Activated T-cell treated with anti-CD3 and anti-CD28 coated beads, Interleukin-2, amount 50 U/mL, for 4 hours (primary cell): ENCODE results near the gene ZKSCAN2. TPM values are rescaled to one million over a fixed set of nuclear protein-coding genes. Genes with fewer than 3 reads are reported as not detected.

Experiments
- ATAC-seq, 2 donors: fragments of 200-7000 bp; cut with Tn5 transposase; one replicate each; pipeline ENCODE4 v1.10.0; 2021
- DNase-seq: peaks from one replicate; pipeline ENCODE4 v3.0.0-alpha.2; 2020
- H3K27me3 Mint-ChIP-seq: one replicate; pipeline ENCODE4 v1.8.0; 2021; ENCODE audit warnings: low read depth, mixed read lengths
- H3K36me3 Mint-ChIP-seq: one replicate; pipeline ENCODE4 v1.8.0; 2022; ENCODE audit warnings: mixed read lengths; ENCODE audit not compliant: insufficient read depth
- H3K4me1 Mint-ChIP-seq: one replicate; pipeline ENCODE4 v1.8.0; 2021; ENCODE audit warnings: low read depth, mixed read lengths
- H3K4me3 Mint-ChIP-seq: one replicate; pipeline ENCODE4 v1.8.0; 2021; ENCODE audit warnings: mild to moderate bottlenecking, moderate library complexity, mixed read lengths
- H3K9me3 Mint-ChIP-seq: one replicate; pipeline ENCODE4 v1.8.0; 2021; ENCODE audit warnings: mixed read lengths
- total RNA-seq, 3 donors: library from RNA; stranded (reverse); gene quantifications; one replicate each; pipeline ENCODE4 v1.2.1, GENCODE V29; 2021

The ZKSCAN2 gene
- total RNA-seq, 3 donors from 2014 or later: 4.6 to 6.3 (median 5.7) TPM

DNA sequence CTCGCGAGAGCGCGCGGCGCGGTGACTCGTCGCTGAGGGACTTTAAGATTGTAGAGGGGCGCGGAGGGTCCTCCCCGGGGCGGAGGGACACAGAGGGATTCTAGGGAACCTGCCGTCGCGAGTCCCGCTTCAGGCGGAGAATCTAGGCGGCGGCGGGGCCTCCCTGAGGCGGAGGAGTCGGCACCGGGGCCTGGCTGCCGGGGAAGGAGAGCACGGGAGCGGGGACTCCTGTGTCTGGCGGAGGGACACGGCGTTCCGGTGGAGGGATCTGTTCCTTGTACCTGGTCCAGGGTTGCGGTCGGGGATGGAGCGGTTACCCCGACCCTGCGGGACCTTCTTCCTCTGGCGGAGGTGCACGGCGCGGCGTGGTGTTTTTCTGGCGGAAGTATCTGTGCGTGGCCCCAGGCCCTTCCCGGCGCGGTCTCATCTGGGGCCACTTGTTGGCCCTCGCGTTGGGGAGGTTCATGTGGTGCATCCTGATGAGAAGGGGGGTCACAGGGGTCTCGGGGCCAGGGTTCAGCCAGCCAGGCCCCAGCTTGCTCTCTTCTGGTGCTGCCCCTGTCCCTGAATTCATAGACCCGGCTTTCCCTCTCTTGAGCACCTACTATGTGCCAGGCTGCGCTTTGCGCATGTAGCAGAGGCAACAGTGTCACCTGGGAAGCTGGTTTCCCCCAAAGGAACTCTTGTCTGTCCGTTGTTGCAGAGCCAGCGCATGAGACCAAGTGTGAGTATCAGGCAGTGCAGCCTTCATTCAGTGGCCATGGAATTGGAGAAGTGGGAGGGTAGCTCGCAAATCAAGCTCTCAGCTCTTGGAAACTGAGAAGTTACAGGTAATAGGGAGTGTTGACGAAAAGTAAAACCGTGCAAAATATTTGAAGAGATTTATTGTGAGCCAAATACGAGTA lies 563 bp upstream of the ZKSCAN2 start:
- peaks cover 3% of the 10 kb centered on the region for H3K36me3 Mint-ChIP-seq

DNA sequence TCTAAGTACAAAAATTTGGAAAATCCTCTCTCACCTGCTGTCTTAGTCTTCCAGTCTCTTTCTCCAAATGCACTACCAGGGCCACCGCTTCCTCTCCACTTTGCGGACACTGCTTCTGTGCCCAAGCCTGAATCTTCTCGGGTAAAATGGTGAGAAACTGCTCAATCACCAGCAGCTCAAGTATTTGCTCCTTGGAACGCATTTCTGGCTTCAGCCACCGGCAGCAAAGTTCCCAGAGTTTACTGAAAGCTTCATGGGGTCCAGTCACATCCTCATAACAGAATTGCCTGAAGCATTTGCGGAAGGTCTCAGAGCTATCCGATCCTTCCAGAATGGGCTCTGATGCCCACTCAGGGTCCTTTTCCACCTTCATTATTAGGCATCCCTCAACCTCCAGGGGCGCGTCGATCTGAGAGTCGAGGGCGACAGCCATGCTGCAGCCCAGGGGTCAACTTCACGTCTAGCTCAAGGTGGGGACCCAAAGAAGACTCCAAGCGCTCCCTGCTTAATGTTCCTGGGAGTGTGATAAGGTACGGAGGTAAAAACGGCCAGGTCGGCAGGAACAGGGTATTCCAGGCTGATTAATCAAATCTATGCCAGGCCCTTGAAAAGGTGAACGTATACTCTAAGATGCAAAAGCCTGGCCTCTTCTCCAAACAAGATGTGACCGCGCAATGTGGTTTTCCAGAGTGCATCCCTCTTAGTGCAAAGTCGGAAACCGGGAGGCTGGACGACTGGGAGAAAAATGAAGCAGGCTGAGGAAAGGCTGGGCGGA lies 763 bp downstream of the ZKSCAN2 start:
- no peak for ATAC-seq

More for the DNA sequence above, 563 bp upstream of the ZKSCAN2 start:
- Mint-ChIP-seq H3K27me3 (no peaks in the 10 kb centered on the region), H3K4me3 (peak overlapping the region; percentile 94), H3K4me1 (peaks cover 48% of the 10 kb centered on the region), H3K9me3 (no peaks in the 10 kb centered on the region)
- DNase-seq (peak; percentile 67), ATAC-seq (peak; percentile 59 to 61)

DNA sequence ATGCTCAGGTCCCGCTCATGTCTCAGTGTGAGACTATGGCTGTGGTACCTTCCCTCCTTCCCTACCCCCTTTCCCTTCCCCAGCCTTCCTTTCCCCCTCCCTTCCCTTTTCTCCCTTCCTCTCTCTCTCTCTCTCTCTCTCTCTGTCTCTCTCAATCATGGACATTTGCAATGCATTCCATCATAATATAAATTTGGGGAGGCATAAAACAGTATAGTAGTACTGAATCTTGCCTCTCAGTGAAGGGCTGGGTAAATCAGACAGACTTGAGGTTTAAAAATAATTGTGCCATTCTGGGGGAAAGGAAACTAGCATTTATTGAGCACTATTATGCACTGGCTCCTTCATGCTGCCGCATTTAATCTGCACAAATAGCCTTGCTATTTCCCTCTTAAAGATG lies 4.3 kb downstream of the ZKSCAN2 start:
- DNase-seq: no peak
- Mint-ChIP-seq H3K9me3 (no peaks in the 10 kb centered on the region), H3K4me3 (no peak overlapping the region), H3K4me1 (peaks cover 24% of the 10 kb centered on the region), H3K27me3 (no peaks in the 10 kb centered on the region), H3K36me3 (peaks cover 13% of the 10 kb centered on the region)
- ATAC-seq: no peak

More for the DNA sequence above, 763 bp downstream of the ZKSCAN2 start:
- no peaks in the 10 kb centered on the region for H3K27me3 Mint-ChIP-seq
- H3K36me3 Mint-ChIP-seq: peaks cover 4% of the 10 kb centered on the region
- no peak for DNase-seq
- no peaks in the 10 kb centered on the region for H3K9me3 Mint-ChIP-seq
- H3K4me1 Mint-ChIP-seq: peaks cover 51% of the 10 kb centered on the region
- H3K4me3 Mint-ChIP-seq: peak overlapping the region; percentile 94

DNA sequence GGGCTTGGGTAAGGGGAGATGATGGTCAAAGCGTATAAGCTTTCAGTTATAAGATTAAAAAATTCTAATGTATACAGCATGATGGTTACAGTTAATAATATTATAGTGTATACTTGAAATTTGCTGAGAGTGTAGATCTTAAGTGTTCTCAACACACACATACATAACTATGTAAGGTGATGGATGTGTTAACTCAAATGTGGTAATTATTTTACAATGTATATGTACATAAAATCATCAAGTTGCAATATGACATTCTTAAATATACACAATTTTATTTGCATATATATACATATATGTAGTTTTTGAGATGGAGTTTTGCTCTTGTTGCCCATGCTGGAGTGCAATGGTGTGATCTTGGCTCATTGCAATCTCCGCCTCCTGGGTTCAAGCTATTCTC lies 7.2 kb downstream of the ZKSCAN2 start:
- peaks cover 6% of the 10 kb centered on the region for H3K4me1 Mint-ChIP-seq
- DNase-seq (no peak), ATAC-seq (no peak)
- H3K27me3 Mint-ChIP-seq: no peaks in the 10 kb centered on the region
- peaks cover 34% of the 10 kb centered on the region for H3K36me3 Mint-ChIP-seq
- H3K9me3 Mint-ChIP-seq: no peaks in the 10 kb centered on the region
- H3K4me3 Mint-ChIP-seq: no peak overlapping the region

DNA sequence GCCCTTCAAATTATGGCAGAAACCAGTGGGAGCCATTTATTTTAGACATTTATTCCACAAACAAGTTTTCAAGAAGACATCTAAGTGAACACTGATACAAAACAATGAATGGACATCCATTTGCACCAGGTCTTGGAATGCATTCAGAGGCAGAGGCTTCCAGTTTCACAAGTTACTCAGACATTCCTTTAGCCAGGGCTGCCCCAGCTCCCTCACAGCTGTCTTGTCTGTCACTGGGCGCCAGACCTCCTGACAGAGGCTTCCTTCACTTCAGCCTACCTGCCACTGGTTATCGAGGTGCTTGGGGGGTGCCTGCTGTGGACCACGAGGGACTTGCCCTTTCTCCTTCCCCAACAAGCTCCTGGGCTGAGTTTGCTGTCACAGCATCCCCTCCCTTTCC lies 21.7 kb downstream of the ZKSCAN2 start:
- DNase-seq (no peak), ATAC-seq (no peak)
- Mint-ChIP-seq H3K36me3 (peaks cover 3% of the 10 kb centered on the region), H3K27me3 (no peaks in the 10 kb centered on the region), H3K4me3 (no peak overlapping the region), H3K4me1 (no peaks in the 10 kb centered on the region), H3K9me3 (no peaks in the 10 kb centered on the region)

DNA sequence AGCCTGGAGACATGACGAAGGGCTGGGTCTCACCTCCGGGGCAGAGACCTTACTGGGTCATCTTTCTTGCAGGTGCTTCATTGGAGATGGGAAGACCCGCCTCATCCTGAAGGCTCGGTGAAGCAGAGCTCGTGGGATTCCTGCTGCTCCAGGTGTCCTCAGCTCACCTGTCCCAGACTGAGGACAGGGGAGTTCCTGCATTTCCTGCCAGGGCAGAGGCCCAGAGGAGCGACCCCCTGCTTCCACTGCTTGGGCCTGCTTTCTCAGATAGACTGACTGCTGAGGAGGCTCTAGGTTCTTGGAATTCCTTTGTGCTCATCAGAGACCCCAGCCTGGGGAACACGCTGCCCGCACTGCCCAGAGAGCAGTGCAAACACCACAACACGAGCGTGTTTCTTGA lies 29.3 kb downstream of the ZKSCAN2 start:
- no peak for ATAC-seq
- DNase-seq: no peak
- no peak overlapping the region for H3K4me3 Mint-ChIP-seq
- no peaks in the 10 kb centered on the region for H3K9me3 Mint-ChIP-seq
- H3K4me1 Mint-ChIP-seq: no peaks in the 10 kb centered on the region
- no peaks in the 10 kb centered on the region for H3K27me3 Mint-ChIP-seq
- H3K36me3 Mint-ChIP-seq: no peaks in the 10 kb centered on the region

DNA sequence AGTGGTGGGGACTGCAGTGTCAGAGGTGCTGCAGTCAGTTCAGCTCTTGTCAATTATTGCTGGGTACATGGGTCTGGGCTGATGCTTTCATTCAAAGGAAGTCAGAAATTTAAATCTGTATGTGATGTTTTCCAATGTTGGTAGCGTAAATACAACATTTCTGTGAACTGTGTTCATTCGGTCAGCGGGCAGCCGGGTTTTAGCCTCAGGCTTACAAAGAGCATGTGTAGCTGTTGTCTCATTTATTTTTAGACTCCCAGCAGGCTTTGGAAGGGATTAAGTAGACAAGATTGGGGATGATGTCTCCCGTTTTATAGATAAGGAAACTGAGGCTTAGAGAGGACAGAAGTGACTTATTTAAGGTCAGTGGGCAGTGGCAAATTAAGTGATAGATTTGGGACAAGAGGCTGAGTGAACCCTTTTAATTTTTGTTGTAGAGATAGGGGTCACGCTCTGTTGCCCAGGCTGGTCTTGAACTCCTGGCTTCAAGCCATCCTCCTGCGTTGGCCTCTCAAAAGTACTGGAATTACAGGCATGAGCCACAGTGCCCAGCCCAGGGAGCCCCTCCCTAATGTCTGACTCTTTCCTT lies 32.8 kb downstream of the ZKSCAN2 start:
- H3K4me3 Mint-ChIP-seq: no peak overlapping the region

DNA sequence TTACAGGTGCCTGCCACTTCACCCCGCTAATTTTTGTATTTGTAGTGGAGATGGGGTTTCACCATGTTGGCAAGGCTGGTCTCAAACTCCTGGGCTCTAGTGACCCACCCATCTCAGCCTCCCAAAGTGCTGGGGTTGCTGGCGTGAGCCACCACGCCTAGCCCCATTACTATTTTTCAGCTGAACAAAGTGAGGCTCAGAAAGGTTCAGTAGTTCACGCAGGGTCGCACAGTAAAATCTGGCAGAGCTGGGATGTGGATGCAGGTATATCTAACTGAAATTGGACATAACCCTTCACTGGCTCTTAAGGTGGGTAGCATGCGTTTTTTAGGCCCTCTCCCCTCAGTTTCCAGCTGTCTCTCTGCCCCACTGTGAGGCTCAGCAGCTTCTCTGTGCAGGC lies 33.7 kb downstream of the ZKSCAN2 start:
- no peaks in the 10 kb centered on the region for H3K4me1 Mint-ChIP-seq
- H3K36me3 Mint-ChIP-seq: no peaks in the 10 kb centered on the region
- no peaks in the 10 kb centered on the region for H3K9me3 Mint-ChIP-seq
- ATAC-seq (no peak), DNase-seq (no peak)
- no peak overlapping the region for H3K4me3 Mint-ChIP-seq
- H3K27me3 Mint-ChIP-seq: no peaks in the 10 kb centered on the region

More for the DNA sequence above, 32.8 kb downstream of the ZKSCAN2 start:
- Mint-ChIP-seq H3K4me1 (no peaks in the 10 kb centered on the region), H3K9me3 (no peaks in the 10 kb centered on the region), H3K36me3 (no peaks in the 10 kb centered on the region), H3K27me3 (no peaks in the 10 kb centered on the region)
- DNase-seq (no peak), ATAC-seq (no peak)

DNA sequence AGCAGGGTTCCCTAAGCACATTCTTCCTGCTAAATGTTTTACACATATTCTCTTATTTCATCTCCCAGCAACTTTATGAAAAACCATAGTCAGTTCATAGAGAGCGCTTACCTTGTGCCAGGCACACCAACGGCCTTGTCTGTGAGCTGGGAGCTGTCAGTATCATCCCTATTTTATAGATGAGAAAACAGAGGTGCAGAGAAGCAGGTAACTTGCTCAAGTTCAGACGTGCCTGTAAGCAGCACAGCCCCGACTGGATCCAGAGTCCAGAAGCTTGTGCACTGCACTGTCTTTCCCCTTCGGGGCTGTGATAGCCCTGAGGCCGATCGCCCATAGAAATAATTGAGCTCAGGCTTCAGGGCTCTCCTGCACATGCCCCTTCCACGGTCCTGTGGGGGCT lies 34.7 kb downstream of the ZKSCAN2 start:
- Mint-ChIP-seq H3K9me3 (no peaks in the 10 kb centered on the region), H3K4me1 (no peaks in the 10 kb centered on the region), H3K36me3 (no peaks in the 10 kb centered on the region), H3K4me3 (no peak overlapping the region), H3K27me3 (no peaks in the 10 kb centered on the region)
- DNase-seq (no peak), ATAC-seq (no peak)

DNA sequence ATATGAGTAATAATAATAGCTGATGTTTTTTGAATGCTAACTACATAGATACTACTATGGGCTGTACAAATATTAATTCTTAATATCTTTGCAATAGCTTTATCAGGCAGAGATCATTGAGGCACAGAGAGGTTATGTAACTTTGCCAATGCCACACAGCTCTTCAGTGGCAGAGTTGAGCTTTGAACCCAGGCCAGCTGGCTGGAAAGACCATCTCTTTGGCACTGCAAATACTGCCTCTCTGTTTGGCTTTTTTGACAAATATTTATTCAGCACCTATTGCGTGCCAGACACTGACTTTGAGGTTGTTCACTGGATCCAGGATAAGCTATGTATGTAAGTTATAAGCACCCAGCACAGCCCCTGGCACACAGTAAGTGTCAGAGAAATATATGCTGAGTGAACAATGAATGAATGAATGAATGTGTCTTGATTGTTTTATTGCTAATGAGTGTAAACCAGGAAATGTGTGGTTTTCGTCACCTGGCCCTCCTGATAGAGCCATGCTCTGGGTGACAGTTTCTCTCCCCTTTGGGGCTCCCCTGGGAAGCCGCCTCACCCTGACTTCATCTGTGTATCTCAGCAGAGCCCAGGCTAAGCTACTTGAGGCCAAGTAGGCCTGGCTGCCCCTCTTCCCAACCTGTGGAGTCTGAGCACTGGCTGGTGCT lies 38.4 kb downstream of the ZKSCAN2 start:
- no peak overlapping the region for H3K4me3 Mint-ChIP-seq
- DNase-seq: no peak

DNA sequence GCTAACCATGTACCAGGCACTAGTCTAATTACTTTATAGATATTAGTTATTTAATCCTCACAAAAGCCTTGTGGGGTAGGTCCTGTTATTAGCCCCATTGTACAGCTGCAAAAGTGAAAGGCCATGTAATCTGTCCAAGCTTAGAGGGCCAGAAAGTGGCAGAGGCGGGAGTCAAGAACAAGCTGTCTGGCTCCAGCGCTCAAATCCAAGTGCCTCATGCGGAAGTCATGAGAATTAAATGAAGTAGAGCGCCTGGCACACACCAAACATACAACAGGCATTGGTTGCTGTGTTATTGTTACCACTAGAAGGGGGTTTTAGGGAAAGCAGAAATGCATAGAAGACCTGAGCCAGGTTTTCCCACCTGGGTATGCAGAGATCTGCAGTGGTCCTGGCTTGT lies 39.7 kb downstream of the ZKSCAN2 start:
- Mint-ChIP-seq H3K4me3 (no peak overlapping the region), H3K9me3 (no peaks in the 10 kb centered on the region), H3K27me3 (no peaks in the 10 kb centered on the region), H3K4me1 (no peaks in the 10 kb centered on the region), H3K36me3 (no peaks in the 10 kb centered on the region)
- ATAC-seq (no peak), DNase-seq (no peak)

More for the DNA sequence above, 38.4 kb downstream of the ZKSCAN2 start:
- no peaks in the 10 kb centered on the region for H3K4me1 Mint-ChIP-seq
- no peak for ATAC-seq
- no peaks in the 10 kb centered on the region for H3K27me3 Mint-ChIP-seq
- H3K36me3 Mint-ChIP-seq: no peaks in the 10 kb centered on the region
- H3K9me3 Mint-ChIP-seq: no peaks in the 10 kb centered on the region

DNA sequence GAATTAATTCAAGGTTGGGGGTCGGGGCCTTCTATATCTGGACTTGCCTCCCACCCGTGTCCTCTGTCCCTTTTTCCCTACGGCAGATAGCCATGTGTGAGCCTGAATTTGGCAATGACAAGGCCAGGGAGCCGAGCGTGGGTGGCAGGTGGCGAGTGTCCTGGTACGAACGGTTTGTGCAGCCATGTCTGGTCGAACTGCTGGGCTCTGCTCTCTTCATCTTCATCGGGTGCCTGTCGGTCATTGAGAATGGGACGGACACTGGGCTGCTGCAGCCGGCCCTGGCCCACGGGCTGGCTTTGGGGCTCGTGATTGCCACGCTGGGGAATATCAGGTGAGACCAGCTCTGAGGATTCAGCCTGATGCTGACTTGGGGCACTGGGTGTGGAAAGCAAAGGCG lies 40.5 kb downstream of the ZKSCAN2 start:
- Mint-ChIP-seq H3K4me3 (no peak overlapping the region), H3K27me3 (no peaks in the 10 kb centered on the region), H3K36me3 (no peaks in the 10 kb centered on the region), H3K9me3 (no peaks in the 10 kb centered on the region), H3K4me1 (no peaks in the 10 kb centered on the region)
- ATAC-seq: no peak
- no peak for DNase-seq

DNA sequence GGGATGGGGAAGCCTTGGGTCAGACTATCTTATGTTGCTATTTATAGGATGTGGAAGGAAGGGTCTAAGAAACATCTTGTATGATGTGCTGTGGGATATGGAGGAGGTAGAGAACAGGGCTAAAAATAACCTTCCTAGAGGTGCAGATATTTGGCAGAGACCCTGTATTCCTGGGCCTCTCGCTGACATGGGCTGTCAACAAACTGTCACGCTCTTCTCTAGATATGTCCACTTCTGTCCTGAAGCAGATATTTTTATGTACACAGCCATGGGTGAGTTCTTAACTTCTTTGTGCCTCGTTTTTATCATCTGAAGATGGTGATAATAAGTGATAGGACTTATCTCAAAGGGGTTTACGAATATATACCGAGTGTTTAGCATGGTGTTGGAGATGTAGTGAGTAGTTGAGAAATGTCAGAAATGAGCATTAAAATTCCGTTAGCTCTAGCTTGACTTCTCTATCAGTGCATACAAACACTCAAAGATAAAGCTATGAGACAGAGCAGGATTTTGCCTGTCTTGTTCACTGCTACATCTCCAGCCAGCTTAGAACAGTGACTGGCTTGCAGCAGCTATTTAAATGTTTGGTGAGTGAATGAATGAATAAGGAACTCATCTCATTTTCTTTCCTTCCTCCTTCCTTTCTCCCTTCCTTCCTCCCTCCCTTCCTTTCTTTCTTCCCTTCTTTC lies 43.8 kb downstream of the ZKSCAN2 start:
- Mint-ChIP-seq H3K4me1 (no peaks in the 10 kb centered on the region), H3K27me3 (no peaks in the 10 kb centered on the region), H3K36me3 (no peaks in the 10 kb centered on the region), H3K9me3 (no peaks in the 10 kb centered on the region), H3K4me3 (no peak overlapping the region)
- ATAC-seq: no peak
- DNase-seq: no peak

DNA sequence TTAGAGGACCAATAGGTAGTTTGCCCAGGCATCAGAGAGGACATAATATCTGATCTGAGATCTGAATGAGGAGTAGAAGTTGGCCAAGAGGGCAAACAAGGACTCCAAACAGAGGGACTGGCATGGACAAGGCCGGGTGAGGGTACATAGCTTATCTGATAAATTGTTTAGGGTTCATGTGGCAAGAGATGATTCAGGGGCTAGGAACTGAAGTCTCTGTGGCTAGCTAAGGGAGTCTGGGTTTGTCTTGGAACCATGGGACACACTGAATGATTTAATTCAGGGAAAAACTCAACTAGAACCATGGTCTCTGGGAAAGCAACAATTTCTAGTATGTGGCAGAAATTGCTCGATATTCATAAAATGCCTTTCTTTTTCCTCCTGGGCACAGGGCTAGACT lies 45.0 kb downstream of the ZKSCAN2 start:
- Mint-ChIP-seq H3K4me3 (no peak overlapping the region), H3K27me3 (no peaks in the 10 kb centered on the region), H3K9me3 (no peaks in the 10 kb centered on the region), H3K4me1 (no peaks in the 10 kb centered on the region), H3K36me3 (no peaks in the 10 kb centered on the region)
- DNase-seq (no peak), ATAC-seq (no peak)
